ENCODE measurements around the gene OR2G6.
"Not testable (repeated sequence)": the region's sequence is repeated elsewhere in the genome, so short reads cannot be mapped to it uniquely, and the experiment has no call there.

Gene OR2G6

DNA sequence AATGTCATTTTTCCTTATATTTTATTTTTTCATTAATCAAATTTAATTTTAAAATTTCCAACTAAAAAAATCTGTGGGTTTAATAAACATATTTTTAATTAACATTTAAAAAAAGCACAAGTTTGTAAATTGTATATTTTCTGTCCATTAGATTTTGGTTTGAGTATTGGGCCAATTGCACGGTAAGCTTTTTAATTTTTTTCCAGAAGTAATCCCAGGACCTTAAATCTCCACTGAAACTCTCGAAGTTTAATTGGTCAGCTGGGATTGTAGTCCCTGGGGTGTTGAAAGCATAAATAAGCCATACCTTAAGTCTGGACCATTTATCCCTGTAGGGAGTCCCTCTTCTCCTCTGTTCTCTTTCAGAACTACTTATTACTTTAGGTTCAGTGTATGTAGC is at the start of gene OR2G6:
OR2G6 (plus strand) TSS at position 301 of the 400 bp plus-strand sequence. CDS start 13,574 bp downstream, outside the sequence.
- not testable (repeated sequence) for H3K27ac Mint-ChIP-seq, H3K36me3 Mint-ChIP-seq, H3K27me3 Mint-ChIP-seq, H3K9me3 Mint-ChIP-seq, H3K4me1 Mint-ChIP-seq, H3K4me3 Mint-ChIP-seq

DNA sequence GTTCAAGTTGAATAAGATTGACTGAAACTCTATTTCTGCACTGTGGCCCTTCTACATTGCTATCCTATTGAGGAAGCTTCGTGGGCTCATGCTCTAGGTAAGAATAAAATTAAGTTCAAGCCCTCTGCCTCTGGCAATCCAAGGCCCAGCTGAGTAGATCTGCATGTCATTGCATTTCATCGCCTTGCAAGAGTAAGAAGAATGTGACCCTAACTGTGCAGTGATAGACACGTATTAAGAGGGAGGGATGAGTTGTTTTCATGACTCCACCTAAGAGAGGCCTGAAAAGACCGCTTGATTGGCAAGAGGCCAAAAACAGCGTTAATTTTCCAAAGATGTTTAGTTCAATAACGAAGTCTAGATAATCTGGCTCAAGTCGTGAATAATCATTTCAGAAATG is 48.8 kb upstream of the OR2G6 start:
- H3K27ac Mint-ChIP-seq, H3K4me3 Mint-ChIP-seq, H3K27me3 Mint-ChIP-seq: not testable (repeated sequence)

DNA sequence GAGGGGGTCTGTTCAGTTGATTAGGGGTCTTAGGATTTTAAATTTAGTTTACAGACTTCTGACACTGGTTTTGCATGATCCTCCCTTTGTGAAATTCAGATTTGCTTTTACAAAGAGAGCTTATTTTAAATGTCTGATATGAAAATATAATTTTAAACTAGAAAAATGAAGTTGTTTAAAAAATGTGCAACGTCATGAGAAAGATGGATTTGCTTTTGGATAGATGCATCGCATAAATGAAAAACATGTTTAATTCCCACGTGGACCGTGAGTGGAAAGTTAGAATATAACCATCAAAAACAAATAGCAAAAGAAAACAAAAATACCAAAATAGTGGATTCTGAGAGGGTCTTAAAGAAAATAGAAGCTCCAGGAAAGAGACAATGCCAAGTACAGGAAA is 36.7 kb upstream of the OR2G6 start:
- H3K27me3 Mint-ChIP-seq, result no peaks in the 10 kb centered on the region
- H3K4me1 Mint-ChIP-seq, result peaks cover 4% of the 10 kb centered on the region
- H3K9me3 Mint-ChIP-seq, result peaks cover 21% of the 10 kb centered on the region
- H3K36me3 Mint-ChIP-seq, result peaks cover 18% of the 10 kb centered on the region
- H3K27ac Mint-ChIP-seq, result no peak overlapping the region
- H3K4me3 Mint-ChIP-seq, result no peak overlapping the region

More for the DNA sequence above, 48.8 kb upstream of the OR2G6 start:
- not testable (repeated sequence) for H3K36me3 Mint-ChIP-seq, H3K4me1 Mint-ChIP-seq
- peaks cover 14% of the 10 kb centered on the region for H3K9me3 Mint-ChIP-seq

DNA sequence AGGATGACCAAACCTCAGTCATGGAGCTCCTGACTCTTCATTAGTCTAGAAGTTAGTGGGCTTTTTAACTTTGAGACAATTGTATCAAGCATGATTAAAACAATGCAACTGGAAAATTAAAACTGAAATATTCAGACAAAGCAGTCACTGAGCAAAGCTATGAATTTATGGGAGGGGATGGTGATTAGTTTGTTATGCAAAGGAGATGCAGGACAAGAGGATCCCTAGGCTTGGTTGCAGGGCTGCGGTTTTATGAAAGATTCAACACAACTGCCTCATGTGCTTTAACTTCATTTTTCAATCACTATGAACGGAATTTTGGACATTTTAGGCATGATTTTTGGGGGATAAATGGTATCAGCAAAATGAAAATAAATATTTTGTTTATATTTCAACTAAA is 35.8 kb upstream of the OR2G6 start:
- H3K9me3 Mint-ChIP-seq, result peaks cover 21% of the 10 kb centered on the region
- H3K4me3 Mint-ChIP-seq, H3K4me1 Mint-ChIP-seq, H3K27me3 Mint-ChIP-seq, H3K27ac Mint-ChIP-seq: not testable (repeated sequence)
- peaks cover 16% of the 10 kb centered on the region for H3K36me3 Mint-ChIP-seq

DNA sequence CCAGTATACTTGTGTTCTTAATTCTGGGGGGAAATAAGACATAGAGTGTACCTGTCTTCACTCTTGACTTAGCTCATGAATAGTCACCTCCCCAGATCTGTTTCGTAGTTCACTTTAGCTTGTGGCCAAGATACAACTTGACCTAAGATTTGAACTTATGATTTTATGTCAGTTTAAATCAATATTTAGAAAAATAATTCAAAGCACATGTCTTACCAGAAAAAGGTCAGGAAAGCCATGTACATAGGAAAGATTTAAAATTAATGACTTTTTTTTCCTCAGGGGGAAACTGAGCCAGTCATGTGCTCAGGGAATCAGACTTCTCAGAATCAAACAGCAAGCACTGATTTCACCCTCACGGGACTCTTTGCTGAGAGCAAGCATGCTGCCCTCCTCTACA is 34.8 kb upstream of the OR2G6 start, which contains the start of gene OR2T3:
OR2T3 (plus strand) TSS at position 301 of the 400 bp plus-strand sequence; CDS start at position 301, 0 bp downstream.
- H3K27me3 Mint-ChIP-seq, H3K36me3 Mint-ChIP-seq, H3K4me3 Mint-ChIP-seq, H3K27ac Mint-ChIP-seq: not testable (repeated sequence)
- peaks cover 14% of the 10 kb centered on the region for H3K4me1 Mint-ChIP-seq
- peaks cover 11% of the 10 kb centered on the region for H3K9me3 Mint-ChIP-seq

DNA sequence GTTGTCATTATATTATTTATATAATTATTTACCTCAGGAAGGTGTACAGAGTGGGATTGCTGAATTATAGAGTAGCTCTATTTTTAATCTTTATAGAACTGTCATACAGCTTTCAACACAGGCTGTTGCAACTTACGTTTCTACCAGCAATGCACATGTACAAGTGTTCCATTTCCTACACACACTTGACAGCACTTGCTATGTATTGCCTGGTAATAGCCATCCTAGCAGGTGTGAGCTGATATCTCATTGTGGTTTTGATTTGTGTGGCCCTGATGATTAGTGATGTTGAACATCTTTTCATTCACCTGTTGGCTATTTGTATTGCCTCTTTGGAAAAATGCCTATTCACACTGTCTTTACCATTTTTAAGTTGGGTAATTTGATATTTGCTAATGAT is 32.2 kb upstream of the OR2G6 start:
- Mint-ChIP-seq H3K4me1 (peaks cover 24% of the 10 kb centered on the region), H3K9me3 (peaks cover 13% of the 10 kb centered on the region)
- H3K27ac Mint-ChIP-seq, H3K4me3 Mint-ChIP-seq, H3K36me3 Mint-ChIP-seq, H3K27me3 Mint-ChIP-seq: not testable (repeated sequence)

DNA sequence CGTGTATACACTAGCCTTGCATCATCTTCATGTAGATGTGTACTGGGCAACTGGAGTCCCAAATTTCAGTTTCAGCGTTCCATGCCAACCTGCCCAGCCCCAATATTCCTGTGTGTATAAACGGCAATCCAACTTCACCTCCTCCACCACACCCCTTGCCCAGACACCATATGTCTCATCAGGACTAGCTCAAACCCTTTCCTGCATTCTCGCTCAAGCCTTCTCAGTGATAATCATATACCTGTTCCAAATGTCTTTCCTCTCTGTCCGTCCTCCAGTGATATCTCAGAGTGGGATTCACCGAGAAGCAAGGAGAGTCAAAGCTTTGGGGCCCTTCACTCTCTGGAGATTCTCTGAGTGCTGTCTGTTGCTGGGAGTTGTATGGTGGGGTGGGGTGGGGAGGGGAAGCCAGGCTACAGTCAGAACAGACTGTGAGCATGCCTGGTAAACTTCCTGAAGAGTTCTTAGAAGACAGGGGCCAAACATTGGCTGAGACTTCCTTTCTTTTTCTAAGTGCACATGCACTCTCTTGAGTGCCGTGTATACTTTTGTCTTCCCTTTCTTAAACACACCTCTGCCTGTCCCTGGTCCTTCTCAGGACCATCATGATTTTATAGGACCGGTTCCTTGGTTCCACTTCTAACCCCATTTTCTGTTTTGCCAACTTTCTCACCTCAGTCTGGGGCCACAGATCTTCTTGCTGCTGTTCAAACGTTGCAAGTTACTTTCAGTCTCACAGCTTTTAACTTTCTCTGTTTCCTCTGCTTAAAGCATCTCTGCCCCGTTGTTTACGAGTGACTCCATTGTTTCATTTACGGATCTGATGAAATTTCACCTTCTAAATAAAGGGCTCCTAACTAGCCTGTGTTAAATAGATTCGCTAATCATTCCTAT is 25.9 kb upstream of the OR2G6 start:
- peak overlapping the region; percentile 97 for H3K27ac Mint-ChIP-seq
- not testable (repeated sequence) for H3K36me3 Mint-ChIP-seq, H3K9me3 Mint-ChIP-seq, H3K27me3 Mint-ChIP-seq
- peak overlapping the region; percentile 93 for H3K4me3 Mint-ChIP-seq
- peaks cover 33% of the 10 kb centered on the region for H3K4me1 Mint-ChIP-seq

DNA sequence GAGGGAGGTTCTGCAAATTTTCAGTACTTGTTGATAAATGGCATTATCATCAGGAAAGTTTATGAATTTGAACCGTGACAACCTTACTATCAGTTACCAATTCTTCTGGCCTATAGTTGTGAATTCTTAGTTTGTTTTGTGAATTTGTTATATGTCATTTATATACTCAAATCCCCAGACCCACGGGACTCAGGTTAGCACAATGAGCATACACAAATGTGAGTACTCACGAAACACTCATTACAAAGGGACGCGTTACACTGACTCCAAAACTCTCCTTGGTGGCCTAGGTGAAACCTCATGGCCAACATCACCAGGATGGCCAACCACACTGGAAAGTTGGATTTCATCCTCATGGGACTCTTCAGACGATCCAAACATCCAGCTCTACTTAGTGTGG is 19.6 kb upstream of the OR2G6 start, which contains the start of gene OR2T5:
OR2T5 (plus strand) TSS at position 301 of the 400 bp plus-strand sequence; CDS start at position 301, 0 bp downstream.
- not testable (repeated sequence) for H3K9me3 Mint-ChIP-seq, H3K27ac Mint-ChIP-seq, H3K4me3 Mint-ChIP-seq, H3K36me3 Mint-ChIP-seq, H3K4me1 Mint-ChIP-seq, H3K27me3 Mint-ChIP-seq

DNA sequence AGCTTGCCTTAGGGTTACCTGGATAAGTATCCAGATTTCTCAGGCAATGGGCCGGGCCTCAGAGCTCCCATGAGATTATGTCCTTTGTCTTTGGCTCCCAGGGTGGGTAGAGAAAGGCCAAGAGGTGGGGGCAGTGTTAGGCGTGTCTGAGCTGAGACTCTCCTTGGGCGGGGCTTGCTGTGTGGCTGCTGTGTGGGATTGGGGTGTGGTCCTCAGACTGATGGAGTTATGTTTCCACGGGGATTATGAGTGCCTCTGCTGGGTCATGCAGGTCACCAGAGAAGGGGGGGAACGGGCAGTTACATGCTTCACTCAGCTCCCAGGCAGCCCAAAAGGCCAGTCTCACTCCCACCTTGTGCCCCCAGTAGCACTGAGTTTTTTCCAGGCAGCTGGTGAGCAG is 11.2 kb upstream of the OR2G6 start:
- H3K4me3 Mint-ChIP-seq, H3K4me1 Mint-ChIP-seq, H3K9me3 Mint-ChIP-seq, H3K27me3 Mint-ChIP-seq, H3K27ac Mint-ChIP-seq, H3K36me3 Mint-ChIP-seq: not testable (repeated sequence)

DNA sequence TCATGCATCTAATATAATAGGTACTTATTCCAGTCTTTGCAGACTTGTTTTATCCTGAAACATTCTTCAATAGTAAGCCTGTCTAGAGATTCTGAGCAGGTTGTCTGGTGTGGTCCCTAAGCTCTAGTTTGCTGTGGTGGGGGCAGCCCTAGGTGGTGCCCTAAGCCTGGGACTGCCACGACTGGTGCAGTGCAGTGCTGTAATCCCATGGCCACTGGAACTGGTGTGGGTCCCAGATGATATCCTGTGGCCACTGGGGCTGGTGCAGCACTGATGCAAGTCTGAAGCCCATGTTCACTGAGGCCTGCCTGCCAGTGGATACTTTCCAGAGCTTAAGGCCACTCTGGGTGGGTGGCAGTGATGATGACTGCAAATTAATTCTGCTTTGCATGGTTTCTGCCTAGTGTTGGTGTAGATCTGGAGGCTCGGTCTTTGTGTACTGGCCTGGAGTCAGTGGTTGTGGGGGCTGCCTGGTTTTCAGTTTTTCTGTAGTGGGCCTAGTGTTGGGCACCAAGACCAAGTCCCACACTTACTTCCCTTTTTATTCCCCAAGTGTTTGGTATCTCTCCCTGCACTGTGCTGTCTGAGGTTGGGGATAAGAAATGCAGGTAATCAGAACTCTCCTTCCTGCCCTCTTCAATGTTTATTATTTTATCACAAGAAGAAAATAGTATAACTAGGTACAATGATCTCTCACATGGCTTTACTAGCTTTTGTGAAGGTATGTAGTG is 7.4 kb upstream of the OR2G6 start:
- not testable (repeated sequence) for H3K27me3 Mint-ChIP-seq, H3K4me3 Mint-ChIP-seq, H3K36me3 Mint-ChIP-seq, H3K4me1 Mint-ChIP-seq, H3K9me3 Mint-ChIP-seq, H3K27ac Mint-ChIP-seq

DNA sequence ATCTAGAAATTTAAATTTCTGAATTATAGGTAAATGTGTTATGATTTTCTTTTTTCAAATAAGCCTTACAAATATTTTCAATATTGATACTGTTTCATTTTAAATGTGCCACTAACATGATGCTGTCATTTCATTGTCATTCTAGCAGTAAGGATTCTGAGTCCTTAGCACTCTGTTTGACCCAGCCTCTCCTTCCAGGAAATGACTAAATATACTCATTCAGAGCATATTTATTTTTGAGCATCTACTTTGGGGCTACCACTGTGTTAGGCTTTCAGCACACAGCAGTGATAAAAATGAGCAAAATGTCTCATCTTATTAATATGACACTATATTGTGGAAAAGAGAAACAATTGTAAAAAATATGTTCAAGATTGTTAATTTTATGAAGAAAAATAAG is 2.3 kb downstream of the OR2G6 start:
- not testable (repeated sequence) for H3K4me3 Mint-ChIP-seq, H3K27me3 Mint-ChIP-seq, H3K9me3 Mint-ChIP-seq, H3K4me1 Mint-ChIP-seq, H3K27ac Mint-ChIP-seq, H3K36me3 Mint-ChIP-seq

DNA sequence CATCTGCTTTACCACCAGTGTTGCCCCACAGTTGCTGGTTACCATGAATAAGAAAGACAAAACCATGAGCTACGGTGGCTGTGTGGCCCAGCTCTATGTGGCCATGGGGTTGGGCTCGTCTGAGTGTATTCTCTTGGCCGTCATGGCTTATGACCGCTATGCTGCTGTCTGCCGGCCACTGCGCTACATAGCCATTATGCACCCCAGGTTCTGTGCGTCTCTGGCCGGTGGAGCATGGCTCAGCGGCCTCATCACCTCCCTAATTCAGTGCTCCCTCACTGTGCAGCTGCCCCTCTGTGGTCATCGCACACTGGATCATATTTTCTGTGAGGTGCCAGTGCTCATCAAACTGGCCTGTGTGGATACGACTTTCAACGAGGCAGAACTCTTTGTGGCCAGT is 14.0 kb downstream of the OR2G6 start:
- H3K27me3 Mint-ChIP-seq, result no peaks in the 10 kb centered on the region
- H3K36me3 Mint-ChIP-seq, result no peaks in the 10 kb centered on the region
- H3K4me3 Mint-ChIP-seq, result no peak overlapping the region
- no peak overlapping the region for H3K27ac Mint-ChIP-seq
- H3K4me1 Mint-ChIP-seq, result no peaks in the 10 kb centered on the region
- H3K9me3 Mint-ChIP-seq, result no peaks in the 10 kb centered on the region

DNA sequence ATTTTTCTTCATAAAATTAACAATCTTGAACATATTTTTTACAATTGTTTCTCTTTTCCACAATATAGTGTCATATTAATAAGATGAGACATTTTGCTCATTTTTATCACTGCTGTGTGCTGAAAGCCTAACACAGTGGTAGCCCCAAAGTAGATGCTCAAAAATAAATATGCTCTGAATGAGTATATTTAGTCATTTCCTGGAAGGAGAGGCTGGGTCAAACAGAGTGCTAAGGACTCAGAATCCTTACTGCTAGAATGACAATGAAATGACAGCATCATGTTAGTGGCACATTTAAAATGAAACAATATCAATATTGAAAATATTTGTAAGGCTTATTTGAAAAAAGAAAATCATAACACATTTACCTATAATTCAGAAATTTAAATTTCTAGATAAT is 29.6 kb downstream of the OR2G6 start:
- not testable (repeated sequence) for H3K27me3 Mint-ChIP-seq, H3K4me1 Mint-ChIP-seq, H3K27ac Mint-ChIP-seq, H3K9me3 Mint-ChIP-seq, H3K4me3 Mint-ChIP-seq, H3K36me3 Mint-ChIP-seq

DNA sequence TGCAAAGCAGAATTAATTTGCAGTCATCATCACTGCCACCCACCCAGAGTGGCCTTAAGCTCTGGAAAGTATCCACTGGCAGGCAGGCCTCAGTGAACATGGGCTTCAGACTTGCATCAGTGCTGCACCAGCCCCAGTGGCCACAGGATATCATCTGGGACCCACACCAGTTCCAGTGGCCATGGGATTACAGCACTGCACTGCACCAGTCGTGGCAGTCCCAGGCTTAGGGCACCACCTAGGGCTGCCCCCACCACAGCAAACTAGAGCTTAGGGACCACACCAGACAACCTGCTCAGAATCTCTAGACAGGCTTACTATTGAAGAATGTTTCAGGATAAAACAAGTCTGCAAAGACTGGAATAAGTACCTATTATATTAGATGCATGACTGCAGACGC is 39.5 kb downstream of the OR2G6 start:
- not testable (repeated sequence) for H3K27me3 Mint-ChIP-seq, H3K4me3 Mint-ChIP-seq, H3K9me3 Mint-ChIP-seq, H3K4me1 Mint-ChIP-seq, H3K36me3 Mint-ChIP-seq, H3K27ac Mint-ChIP-seq

DNA sequence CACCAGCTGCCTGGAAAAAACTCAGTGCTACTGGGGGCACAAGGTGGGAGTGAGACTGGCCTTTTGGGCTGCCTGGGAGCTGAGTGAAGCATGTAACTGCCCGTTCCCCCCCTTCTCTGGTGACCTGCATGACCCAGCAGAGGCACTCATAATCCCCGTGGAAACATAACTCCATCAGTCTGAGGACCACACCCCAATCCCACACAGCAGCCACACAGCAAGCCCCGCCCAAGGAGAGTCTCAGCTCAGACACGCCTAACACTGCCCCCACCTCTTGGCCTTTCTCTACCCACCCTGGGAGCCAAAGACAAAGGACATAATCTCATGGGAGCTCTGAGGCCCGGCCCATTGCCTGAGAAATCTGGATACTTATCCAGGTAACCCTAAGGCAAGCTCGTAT is 43.2 kb downstream of the OR2G6 start:
- not testable (repeated sequence) for H3K4me1 Mint-ChIP-seq, H3K4me3 Mint-ChIP-seq, H3K27ac Mint-ChIP-seq, H3K36me3 Mint-ChIP-seq, H3K27me3 Mint-ChIP-seq, H3K9me3 Mint-ChIP-seq

DNA sequence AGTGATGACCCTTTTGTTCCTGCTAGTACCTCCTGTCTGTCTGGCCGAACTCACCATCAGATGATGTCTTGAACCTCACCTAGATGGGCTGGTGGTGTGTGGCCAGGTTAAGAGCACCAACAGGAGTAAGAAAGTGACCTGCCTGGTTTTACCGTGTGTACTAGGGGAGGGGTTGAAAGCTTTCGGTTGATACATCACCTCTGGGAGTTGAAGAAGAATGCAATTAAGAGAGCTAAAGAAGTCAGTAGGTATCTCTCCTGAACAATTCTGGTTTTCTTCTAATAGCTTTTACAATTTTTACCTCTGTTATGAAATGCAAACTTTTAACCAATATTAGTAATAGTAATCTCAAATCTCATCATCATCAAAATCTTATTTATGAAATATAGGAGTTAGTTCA is 54.8 kb downstream of the OR2G6 start, which contains the start of gene OR2T29:
OR2T29 (minus strand) TSS at position 101 of the 400 bp plus-strand sequence. CDS start 3,281 bp downstream, outside the sequence.
- not testable (repeated sequence) for H3K27ac Mint-ChIP-seq, H3K36me3 Mint-ChIP-seq, H3K27me3 Mint-ChIP-seq

More for the DNA sequence above, 54.8 kb downstream of the OR2G6 start, which contains the start of gene OR2T29:
- H3K4me1 Mint-ChIP-seq, result peaks cover 17% of the 10 kb centered on the region
- not testable (repeated sequence) for H3K9me3 Mint-ChIP-seq, H3K4me3 Mint-ChIP-seq
